MG63 (cell line): ENCODE data around the gene GPHN. TPM values are rescaled to one million over a fixed set of nuclear protein-coding genes. Genes with fewer than 3 reads are reported as not detected.

Experiments used
- DNase-seq: peaks from one replicate; pipeline ENCODE4 v3.0.0-alpha.2; 2020
- H3K27me3 ChIP-seq: fragments of 250-450 bp; sonication (Bioruptor Pico); 2 replicates; pipeline ENCODE4 v1.5.1; 2020; ENCODE audit warnings: mild to moderate bottlenecking, moderate library complexity
- H3K36me3 ChIP-seq: fragments of 250-450 bp; sonication (Bioruptor Pico); 2 replicates; pipeline ENCODE4 v1.5.1; 2020; ENCODE audit warnings: mild to moderate bottlenecking, moderate library complexity
- H3K4me3 ChIP-seq: fragments of 250-450 bp; sonication (Bioruptor Pico); 2 replicates; pipeline ENCODE4 v1.5.1; 2020; ENCODE audit warnings: mild to moderate bottlenecking, moderate library complexity
- H3K9me3 ChIP-seq: fragments of 250-450 bp; sonication (Bioruptor Pico); 2 replicates; pipeline ENCODE4 v1.5.1; 2020; ENCODE audit warnings: mild to moderate bottlenecking, moderate library complexity
- total RNA-seq: library from RNA; depleted of rRNA; stranded (reverse); fragments of >200 nt; shearing (Covaris generic); gene quantifications from 2 replicates; pipeline ENCODE4 v1.2.3, GENCODE V29; 2014; ENCODE audit warnings: low replicate concordance; rRNA removed

GPHN gene
- 0.07 TPM in 1 of 2 replicates, not detected in the other for total RNA-seq

GRCh38 chr14:66507722-66508546, at the start of gene GPHN:
Gene GPHN (plus strand): TSS chr14:66508147.
- peak; percentile 72 for DNase-seq
- H3K27me3 ChIP-seq, result peaks cover 13% of the 10 kb centered on the region
- H3K9me3 ChIP-seq, result no peaks in the 10 kb centered on the region
- peak within 1 kb of the TSS; percentile 46 for H3K4me3 ChIP-seq
- H3K36me3 ChIP-seq, result no peaks in the 10 kb centered on the region

- no peak overlapping the region for H3K4me3 ChIP-seq
- H3K27me3 ChIP-seq, result no peaks in the 10 kb centered on the region
- no peaks in the 10 kb centered on the region for H3K36me3 ChIP-seq
- no peaks in the 10 kb centered on the region for H3K9me3 ChIP-seq
- no peak for DNase-seq
Observed at GRCh38 chr14:66459603-66460002, 48.3 kb upstream of the GPHN start.

GRCh38 chr14:66464261-66464660, 43.7 kb upstream of the GPHN start:
- Histone ChIP-seq H3K36me3 (no peaks in the 10 kb centered on the region), H3K4me3 (no peak overlapping the region), H3K27me3 (no peaks in the 10 kb centered on the region), H3K9me3 (no peaks in the 10 kb centered on the region)
- no peak for DNase-seq

GRCh38 chr14:66468778-66469367, 39.1 kb upstream of the GPHN start:
- Histone ChIP-seq H3K27me3 (no peaks in the 10 kb centered on the region), H3K4me3 (no peak overlapping the region), H3K9me3 (no peaks in the 10 kb centered on the region), H3K36me3 (no peaks in the 10 kb centered on the region)
- DNase-seq, result no peak

GRCh38 chr14:66471584-66471983, 36.4 kb upstream of the GPHN start:
- H3K4me3 ChIP-seq, result no peak overlapping the region
- no peaks in the 10 kb centered on the region for H3K9me3 ChIP-seq
- H3K36me3 ChIP-seq, result no peaks in the 10 kb centered on the region
- no peak for DNase-seq
- no peaks in the 10 kb centered on the region for H3K27me3 ChIP-seq

- Histone ChIP-seq H3K9me3 (no peaks in the 10 kb centered on the region), H3K27me3 (no peaks in the 10 kb centered on the region), H3K4me3 (no peak overlapping the region), H3K36me3 (no peaks in the 10 kb centered on the region)
- DNase-seq, result no peak
Observed at GRCh38 chr14:66472251-66472650, 35.7 kb upstream of the GPHN start.

GRCh38 chr14:66473223-66473622, 34.7 kb upstream of the GPHN start:
- no peak for DNase-seq
- H3K9me3 ChIP-seq, result no peaks in the 10 kb centered on the region
- H3K36me3 ChIP-seq, result no peaks in the 10 kb centered on the region
- H3K27me3 ChIP-seq, result no peaks in the 10 kb centered on the region
- H3K4me3 ChIP-seq, result no peak overlapping the region

GRCh38 chr14:66476964-66477363, 31.0 kb upstream of the GPHN start:
- DNase-seq, result no peak
- no peaks in the 10 kb centered on the region for H3K9me3 ChIP-seq
- H3K27me3 ChIP-seq, result no peaks in the 10 kb centered on the region
- no peak overlapping the region for H3K4me3 ChIP-seq
- H3K36me3 ChIP-seq, result no peaks in the 10 kb centered on the region

- Histone ChIP-seq H3K9me3 (no peaks in the 10 kb centered on the region), H3K4me3 (no peak overlapping the region), H3K36me3 (no peaks in the 10 kb centered on the region), H3K27me3 (no peaks in the 10 kb centered on the region)
- no peak for DNase-seq
Observed at GRCh38 chr14:66477567-66477966, 30.4 kb upstream of the GPHN start.

- no peak overlapping the region for H3K4me3 ChIP-seq
- no peak for DNase-seq
- no peaks in the 10 kb centered on the region for H3K27me3 ChIP-seq
- H3K9me3 ChIP-seq, result no peaks in the 10 kb centered on the region
- no peaks in the 10 kb centered on the region for H3K36me3 ChIP-seq
Observed at GRCh38 chr14:66482873-66483272, 25.1 kb upstream of the GPHN start.

GRCh38 chr14:66483322-66483721, 24.6 kb upstream of the GPHN start:
- H3K36me3 ChIP-seq, result no peaks in the 10 kb centered on the region
- H3K27me3 ChIP-seq, result no peaks in the 10 kb centered on the region
- no peaks in the 10 kb centered on the region for H3K9me3 ChIP-seq
- no peak for DNase-seq
- no peak overlapping the region for H3K4me3 ChIP-seq

- Histone ChIP-seq H3K36me3 (no peaks in the 10 kb centered on the region), H3K27me3 (no peaks in the 10 kb centered on the region), H3K4me3 (no peak overlapping the region), H3K9me3 (no peaks in the 10 kb centered on the region)
- no peak for DNase-seq
Observed at GRCh38 chr14:66485029-66485428, 22.9 kb upstream of the GPHN start.

GRCh38 chr14:66485910-66486421, 22.0 kb upstream of the GPHN start, which contains the start of gene CCDC196:
Gene CCDC196 (plus strand): TSS chr14:66486371. CDS start chr14:66486503, 132 bp downstream.
- Histone ChIP-seq H3K36me3 (no peaks in the 10 kb centered on the region), H3K27me3 (no peaks in the 10 kb centered on the region), H3K9me3 (no peaks in the 10 kb centered on the region), H3K4me3 (no peak within 1 kb of the TSS)
- DNase-seq, result no peak

- Histone ChIP-seq H3K27me3 (no peaks in the 10 kb centered on the region), H3K9me3 (no peaks in the 10 kb centered on the region), H3K36me3 (no peaks in the 10 kb centered on the region), H3K4me3 (no peak overlapping the region)
- no peak for DNase-seq
Observed at GRCh38 chr14:66487164-66487563, 20.8 kb upstream of the GPHN start.

- Histone ChIP-seq H3K4me3 (no peak overlapping the region), H3K9me3 (no peaks in the 10 kb centered on the region), H3K27me3 (no peaks in the 10 kb centered on the region), H3K36me3 (no peaks in the 10 kb centered on the region)
- no peak for DNase-seq
Observed at GRCh38 chr14:66490143-66491111, 17.5 kb upstream of the GPHN start.

- Histone ChIP-seq H3K27me3 (no peaks in the 10 kb centered on the region), H3K36me3 (no peaks in the 10 kb centered on the region), H3K4me3 (no peak overlapping the region), H3K9me3 (no peaks in the 10 kb centered on the region)
- no peak for DNase-seq
Observed at GRCh38 chr14:66493750-66494149, 14.2 kb upstream of the GPHN start.
